Esophagus squamous epithelium (tissue), 5 donors: Measurements from ENCODE around the gene CD4. TPM values are rescaled to one million over a fixed set of nuclear protein-coding genes. Genes with fewer than 3 reads are reported as not detected.

Source experiments
- DNase-seq: peaks from one replicate; lab custom pipeline; 2025; lab: John Stamatoyannopoulos, UW
- H3K27ac ChIP-seq, 4 donors: fragments of 200-600 bp; sonication (generic); one replicate each; pipeline ENCODE4 v1.5.1; 2016 to 2019; ENCODE audit warnings: mild to moderate bottlenecking in 1 of 4
- H3K27me3 ChIP-seq, 4 donors: fragments of 200-600 bp; sonication (generic); 1 replicate in 3 of 4; 2 replicates in 1 of 4; pipeline versions ENCODE4 v1.5.1 to v1.6.0; 2017 to 2021; ENCODE audit warnings: antibody characterized with exemption in 1 of 4
- H3K36me3 ChIP-seq, 3 donors: fragments of 200-600 bp; sonication (generic); one replicate each; pipeline ENCODE4 v1.5.1; 2016 to 2019
- H3K4me1 ChIP-seq, 3 donors: fragments of 200-600 bp; sonication (generic); one replicate each; pipeline ENCODE4 v1.5.1; 2017 to 2019
- H3K4me3 ChIP-seq, 4 donors: fragments of 200-600 bp; sonication (generic); 1 replicate in 3 of 4; 2 replicates in 1 of 4; pipeline ENCODE4 v1.5.1; 2016 to 2019; ENCODE audit warnings: mild to moderate bottlenecking in 2 of 4, moderate library complexity in 1 of 4
- H3K9me3 ChIP-seq, 3 donors: fragments of 200-600 bp; sonication (generic); one replicate each; pipeline ENCODE4 v1.5.1; 2016 to 2019
- CTCF ChIP-seq, 6 experiments: fragments of 450-650 bp in 4 of 6; fragments of 200-600 bp in 2 of 6; sonication (generic) in 2 of 6; IDR thresholded peaks; one replicate each; pipeline ENCODE4 v1.5.1; 2016 to 2019; ENCODE audit warnings: antibody characterized with exemption in 6 of 6, mild to moderate bottlenecking in 4 of 6, moderate library complexity in 4 of 6
- POLR2A ChIP-seq, 4 donors: fragments of 450-650 bp; IDR thresholded peaks; one replicate each; pipeline ENCODE4 v1.6.1; 2017; ENCODE audit warnings: antibody characterized with exemption in 4 of 4, mild to moderate bottlenecking in 4 of 4, moderate library complexity in 3 of 4
- WGBS, 2 donors: methylation state at CpG; one replicate each; pipeline ENCODE4 v1.1.5; 2018; 5-methylcytosine and 5-hydroxymethylcytosine counted together
- intact Hi-C: fragments of 100-400 bp; cut with DNase I; formaldehyde crosslinking; loops from one replicate; pipeline ENCODE4 v1.15.0; 2022
- total RNA-seq, 4 donors: library from RNA; depleted of rRNA; stranded (reverse); fragments of >200 nt; gene quantifications; one replicate each; pipeline ENCODE4 v1.1.0, GENCODE V29; 2016
- donor health status: DM: yes; HTN: yes; CAD: no.

The CD4 gene
- total RNA-seq, 4 donors from 2014 or later: 1.2 to 11.8 (median 5.0) TPM

GRCh38 chr12:6849976-6850560 is 60.7 kb downstream of the CD4 start:
- intact Hi-C loops: no loop called here
- H3K4me1 ChIP-seq: peaks cover 11 to 29% (median 24%) of the 10 kb centered on the region in 3 donors
- no peak for TF ChIP-seq CTCF (IDR thresholded peaks at IDR 0.05)
- TF ChIP-seq POLR2A (IDR thresholded peaks at IDR 0.05): no peak
- H3K4me3 ChIP-seq: peak overlapping the region in 3 of 4 donors; percentile 58 to 86 (median 83)
- no peaks in the 10 kb centered on the region for H3K9me3 ChIP-seq
- H3K27ac ChIP-seq: peak overlapping the region in 1 of 4 donors; percentile 99
- peaks cover 0 to 45% (median 0%) of the 10 kb centered on the region in 3 donors for H3K36me3 ChIP-seq
- WGBS, 2 donors: 71 to 82% methylated on average over 6 to 10 of the region's 10 CpGs
- DNase-seq: no peak
- no peaks in the 10 kb centered on the region for H3K27me3 ChIP-seq

- Histone ChIP-seq H3K9me3 (no peaks in the 10 kb centered on the region), H3K27me3 (no peaks in the 10 kb centered on the region), H3K4me3 (peak overlapping the region; percentile 58 to 86 (median 71)), H3K27ac (peak overlapping the region; percentile 92 to 99 (median 97)), H3K4me1 (peaks cover 11 to 29% (median 24%) of the 10 kb centered on the region in 3 donors), H3K36me3 (peaks cover 2 to 45% (median 4%) of the 10 kb centered on the region in 3 donors)
- DNase-seq: no peak
- 0 to 29% methylated on average over 4 to 14 of the region's 16 CpGs for WGBS, 2 donors
- TF ChIP-seq POLR2A (IDR thresholded peaks at IDR 0.05) (no peak), CTCF (IDR thresholded peaks at IDR 0.05) (no peak)
- intact Hi-C loops: no loop called here
These were observed 61.4 kb downstream of the CD4 start for GRCh38 chr12:6850796-6851152.

DNA sequence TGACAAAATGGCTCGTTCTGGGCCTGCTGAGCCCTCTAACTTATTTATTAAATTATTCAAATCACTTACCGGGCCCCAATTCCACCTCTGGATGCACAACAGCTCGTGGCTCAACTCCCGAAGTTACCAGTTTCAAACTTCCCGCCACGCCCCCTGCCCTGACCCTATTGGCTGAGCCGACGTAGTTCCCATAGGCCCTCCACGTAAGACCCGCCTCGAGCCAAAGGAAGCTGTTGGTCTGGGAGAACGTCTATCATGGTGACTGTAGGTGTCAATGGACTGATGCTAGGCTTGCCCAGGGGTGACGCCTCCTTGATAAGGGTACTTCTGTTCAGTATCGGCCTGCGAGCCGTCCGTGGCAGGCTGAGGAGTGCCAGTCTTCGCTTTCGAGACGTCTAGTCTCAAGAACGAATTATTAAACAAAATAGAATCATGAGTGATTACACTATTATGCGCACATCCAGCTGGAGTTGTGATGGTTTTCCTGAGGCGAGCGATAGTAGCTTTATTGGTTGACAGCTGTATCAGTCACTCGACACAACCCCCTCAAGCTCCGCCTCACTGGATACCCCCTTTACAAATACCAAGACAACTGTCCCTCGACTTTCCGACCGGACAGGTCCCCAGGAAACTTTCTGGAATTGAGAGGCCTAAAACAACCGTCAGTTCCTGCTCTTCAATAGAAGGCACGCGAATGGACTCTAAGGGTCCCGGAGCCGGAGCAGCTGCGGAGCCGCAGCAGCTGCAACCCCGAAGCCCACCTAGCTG is 62.0 kb downstream of the CD4 start, which contains the start of gene CDCA3:
CDCA3 (minus strand) TSS at position 134 of the 768 bp plus-strand sequence. CDS start 334 bp downstream, outside the sequence.
- Histone ChIP-seq H3K27ac (peak within 1 kb of the TSS; percentile 92 to 99 (median 97)), H3K9me3 (no peaks in the 10 kb centered on the region), H3K27me3 (no peaks in the 10 kb centered on the region), H3K4me1 (peaks cover 11 to 29% (median 24%) of the 10 kb centered on the region in 3 donors), H3K4me3 (peak within 1 kb of the TSS; percentile 58 to 86 (median 71)), H3K36me3 (peaks cover 8 to 45% (median 10%) of the 10 kb centered on the region in 3 donors)
- DNase-seq: peak; percentile 92
- TF ChIP-seq CTCF (IDR thresholded peaks at IDR 0.05) (peak in 1 of 6 experiments; percentile 5), POLR2A (IDR thresholded peaks at IDR 0.05) (peak in 3 of 4 donors; percentile 59 to 81 (median 79))
- intact Hi-C loops: no loop called here
- 1% methylated on average over 19 to 25 of the region's 37 CpGs for WGBS, 2 donors

GRCh38 chr12:6851921-6852650 is 62.8 kb downstream of the CD4 start, which contains the start of gene USP5:
TSS of gene USP5 (plus strand) at chr12:6852150. CDS start at chr12:6852180, 30 bp downstream.
- intact Hi-C loops: no loop called here
- Histone ChIP-seq H3K4me3 (peak within 1 kb of the TSS; percentile 58 to 86 (median 71)), H3K36me3 (peaks cover 14 to 45% (median 16%) of the 10 kb centered on the region in 3 donors), H3K9me3 (no peaks in the 10 kb centered on the region), H3K27me3 (no peaks in the 10 kb centered on the region), H3K27ac (peak within 1 kb of the TSS; percentile 92 to 99 (median 97)), H3K4me1 (peaks cover 11 to 29% (median 24%) of the 10 kb centered on the region in 3 donors)
- peak in 3 of 4 donors; percentile 40 to 68 (median 57) for TF ChIP-seq POLR2A (IDR thresholded peaks at IDR 0.05)
- TF ChIP-seq CTCF (IDR thresholded peaks at IDR 0.05): peak in 2 of 6 experiments; percentile 25 to 40
- 0% methylated on average over 10 to 14 of the region's 65 CpGs for WGBS, 2 donors
- DNase-seq: peak; percentile 99
